HL-60 (cell line): ENCODE measurements around the gene FGF1.

Experiments
- GABPA ChIP-seq: IDR thresholded peaks from 2 replicates; pipeline ENCODE4 v1.6.1; 2012; ENCODE audit warnings: low read depth
- POLR2AphosphoS5 ChIP-seq: IDR thresholded peaks from 2 replicates; pipeline ENCODE4 v1.6.1; 2012; ENCODE audit warnings: low read depth
- TF ChIP-seq, protein P1 (sequence below): IDR thresholded peaks from one replicate; pipeline ENCODE4 v1.5.1; 2011; ENCODE audit warnings: low read length, control low read depth, inconsistent platforms; ENCODE audit not compliant: insufficient read depth
- TF ChIP-seq, protein P2 (sequence below): IDR thresholded peaks from 2 replicates; pipeline ENCODE4 v1.6.1; 2012; ENCODE audit warnings: low read depth; ENCODE audit not compliant: insufficient replicate concordance

DNA sequence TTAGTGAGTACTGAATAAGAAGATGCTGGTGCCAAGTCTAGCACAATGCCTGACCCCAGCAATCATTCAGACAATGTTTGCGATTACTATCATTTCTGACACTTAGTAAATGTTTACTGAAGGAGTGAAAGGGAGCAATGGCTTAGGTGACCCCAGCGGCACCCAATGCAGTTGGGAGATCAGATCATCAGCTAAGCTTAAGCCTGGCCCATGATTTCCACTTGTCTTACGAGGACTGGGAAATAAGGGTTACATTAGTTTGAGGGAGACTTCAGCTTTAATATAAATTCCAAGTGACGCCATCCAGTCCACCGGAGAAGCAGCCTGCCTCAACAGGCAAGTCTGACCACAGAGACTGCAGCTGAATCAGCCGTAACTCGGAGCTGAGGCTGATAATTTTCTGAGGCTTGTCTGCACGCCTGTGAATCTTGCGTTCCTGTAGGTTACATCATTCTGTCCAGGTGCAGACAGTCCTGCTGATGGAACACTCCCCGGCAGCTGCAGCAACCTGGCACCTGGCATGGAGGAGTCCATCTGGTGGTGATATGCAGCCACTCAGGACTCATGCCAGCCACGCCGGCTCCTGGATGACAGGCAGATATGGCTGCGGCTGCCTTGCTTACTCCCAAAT, 34.9 kb upstream of the FGF1 start:
- TF ChIP-seq, protein P1, sequence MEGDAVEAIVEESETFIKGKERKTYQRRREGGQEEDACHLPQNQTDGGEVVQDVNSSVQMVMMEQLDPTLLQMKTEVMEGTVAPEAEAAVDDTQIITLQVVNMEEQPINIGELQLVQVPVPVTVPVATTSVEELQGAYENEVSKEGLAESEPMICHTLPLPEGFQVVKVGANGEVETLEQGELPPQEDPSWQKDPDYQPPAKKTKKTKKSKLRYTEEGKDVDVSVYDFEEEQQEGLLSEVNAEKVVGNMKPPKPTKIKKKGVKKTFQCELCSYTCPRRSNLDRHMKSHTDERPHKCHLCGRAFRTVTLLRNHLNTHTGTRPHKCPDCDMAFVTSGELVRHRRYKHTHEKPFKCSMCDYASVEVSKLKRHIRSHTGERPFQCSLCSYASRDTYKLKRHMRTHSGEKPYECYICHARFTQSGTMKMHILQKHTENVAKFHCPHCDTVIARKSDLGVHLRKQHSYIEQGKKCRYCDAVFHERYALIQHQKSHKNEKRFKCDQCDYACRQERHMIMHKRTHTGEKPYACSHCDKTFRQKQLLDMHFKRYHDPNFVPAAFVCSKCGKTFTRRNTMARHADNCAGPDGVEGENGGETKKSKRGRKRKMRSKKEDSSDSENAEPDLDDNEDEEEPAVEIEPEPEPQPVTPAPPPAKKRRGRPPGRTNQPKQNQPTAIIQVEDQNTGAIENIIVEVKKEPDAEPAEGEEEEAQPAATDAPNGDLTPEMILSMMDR: no peak
- TF ChIP-seq GABPA: no peak
- TF ChIP-seq, protein P2, sequence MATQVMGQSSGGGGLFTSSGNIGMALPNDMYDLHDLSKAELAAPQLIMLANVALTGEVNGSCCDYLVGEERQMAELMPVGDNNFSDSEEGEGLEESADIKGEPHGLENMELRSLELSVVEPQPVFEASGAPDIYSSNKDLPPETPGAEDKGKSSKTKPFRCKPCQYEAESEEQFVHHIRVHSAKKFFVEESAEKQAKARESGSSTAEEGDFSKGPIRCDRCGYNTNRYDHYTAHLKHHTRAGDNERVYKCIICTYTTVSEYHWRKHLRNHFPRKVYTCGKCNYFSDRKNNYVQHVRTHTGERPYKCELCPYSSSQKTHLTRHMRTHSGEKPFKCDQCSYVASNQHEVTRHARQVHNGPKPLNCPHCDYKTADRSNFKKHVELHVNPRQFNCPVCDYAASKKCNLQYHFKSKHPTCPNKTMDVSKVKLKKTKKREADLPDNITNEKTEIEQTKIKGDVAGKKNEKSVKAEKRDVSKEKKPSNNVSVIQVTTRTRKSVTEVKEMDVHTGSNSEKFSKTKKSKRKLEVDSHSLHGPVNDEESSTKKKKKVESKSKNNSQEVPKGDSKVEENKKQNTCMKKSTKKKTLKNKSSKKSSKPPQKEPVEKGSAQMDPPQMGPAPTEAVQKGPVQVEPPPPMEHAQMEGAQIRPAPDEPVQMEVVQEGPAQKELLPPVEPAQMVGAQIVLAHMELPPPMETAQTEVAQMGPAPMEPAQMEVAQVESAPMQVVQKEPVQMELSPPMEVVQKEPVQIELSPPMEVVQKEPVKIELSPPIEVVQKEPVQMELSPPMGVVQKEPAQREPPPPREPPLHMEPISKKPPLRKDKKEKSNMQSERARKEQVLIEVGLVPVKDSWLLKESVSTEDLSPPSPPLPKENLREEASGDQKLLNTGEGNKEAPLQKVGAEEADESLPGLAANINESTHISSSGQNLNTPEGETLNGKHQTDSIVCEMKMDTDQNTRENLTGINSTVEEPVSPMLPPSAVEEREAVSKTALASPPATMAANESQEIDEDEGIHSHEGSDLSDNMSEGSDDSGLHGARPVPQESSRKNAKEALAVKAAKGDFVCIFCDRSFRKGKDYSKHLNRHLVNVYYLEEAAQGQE: no peak
- TF ChIP-seq POLR2AphosphoS5: no peak
